ENCODE results near the gene UVRAG.
A peak's percentile ranks its signal among the peaks of the same experiment; 100 is the strongest.

The UVRAG gene

DNA sequence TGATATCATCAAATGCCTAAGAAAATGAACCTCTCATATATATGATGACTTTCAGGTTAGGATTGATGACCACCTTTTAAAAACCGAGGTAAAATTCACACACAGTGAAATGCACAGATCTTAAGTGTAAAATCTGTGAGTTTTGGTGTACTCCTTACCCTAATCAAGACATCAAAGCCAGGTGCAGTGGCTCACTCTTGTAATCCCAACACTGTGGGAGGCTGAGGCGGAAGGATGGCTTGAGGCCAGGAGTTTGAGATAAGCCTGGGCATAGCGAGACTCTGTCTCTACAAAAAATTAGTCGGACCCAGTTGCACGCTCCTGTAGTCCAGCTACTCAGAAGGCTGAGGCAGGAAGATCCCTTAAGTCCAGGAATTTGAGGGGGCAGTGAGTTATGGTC, 140.4 kb downstream of the UVRAG start:
- H4K8ac ChIP-seq (ENCODE audit: low read length), result no peak overlapping the region
- no peak overlapping the region for H3K18ac ChIP-seq (ENCODE audit: low read depth in 1 of 2, low read length in 2 of 2)
- H3K9ac ChIP-seq (ENCODE audit: low read length), result no peak overlapping the region
- H3K4me3 ChIP-seq (ENCODE audit: insufficient read depth in 1 of 2, low read depth in 1 of 2, low read length in 2 of 2), result no peak overlapping the region
- WGBS, result 100% methylated on average over 3 of the region's 5 CpGs
- H3K27ac ChIP-seq (ENCODE audit: low read length, poor library complexity, severe bottlenecking), result no peak overlapping the region
- H2BK120ac ChIP-seq (ENCODE audit: low read depth, low read length), result no peak overlapping the region
- no peak overlapping the region for H2AK5ac ChIP-seq (ENCODE audit: low read length, severe bottlenecking)
- DNase-seq, result no peak
- H3K27me3 ChIP-seq (ENCODE audit: control insufficient read depth in 1 of 2, insufficient read depth in 1 of 2, low read length in 2 of 2), result no peaks in the 10 kb centered on the region
- no peak overlapping the region for H2BK12ac ChIP-seq (ENCODE audit: low read length in 2 of 2)
- H4K91ac ChIP-seq (ENCODE audit: low read length), result no peak overlapping the region
- no peak overlapping the region for H2BK15ac ChIP-seq (ENCODE audit: low read depth, poor library complexity, severe bottlenecking)
- H2AFZ ChIP-seq (ENCODE audit: low read depth, low read length), result no peak overlapping the region
- H3K79me1 ChIP-seq (replicated peaks; ENCODE audit: low read length, poor library complexity, severe bottlenecking), result peaks cover 9% of the 10 kb centered on the region
- no peaks in the 10 kb centered on the region for H3K36me3 ChIP-seq (ENCODE audit: control insufficient read depth in 1 of 2, insufficient read depth in 2 of 2, low read depth in 1 of 2, low read length in 2 of 2)
- no peak overlapping the region for H3K23ac ChIP-seq (ENCODE audit: low read length in 2 of 2)
- H3K4ac ChIP-seq (ENCODE audit: low read depth in 1 of 2, low read length in 2 of 2), result no peak overlapping the region
- H3K4me2 ChIP-seq (ENCODE audit: low read length, poor library complexity, severe bottlenecking), result no peak overlapping the region
- H2BK5ac ChIP-seq (ENCODE audit: low read depth, low read length, poor library complexity, severe bottlenecking), result peak overlapping the region; percentile 44
- H3K9me3 ChIP-seq (ENCODE audit: control insufficient read depth, low read length), result no peaks in the 10 kb centered on the region
- no peak overlapping the region for H3K14ac ChIP-seq (ENCODE audit: low read length in 2 of 2)
- no peaks in the 10 kb centered on the region for H3K4me1 ChIP-seq (ENCODE audit: control insufficient read depth, insufficient read depth, low read depth, low read length)

DNA sequence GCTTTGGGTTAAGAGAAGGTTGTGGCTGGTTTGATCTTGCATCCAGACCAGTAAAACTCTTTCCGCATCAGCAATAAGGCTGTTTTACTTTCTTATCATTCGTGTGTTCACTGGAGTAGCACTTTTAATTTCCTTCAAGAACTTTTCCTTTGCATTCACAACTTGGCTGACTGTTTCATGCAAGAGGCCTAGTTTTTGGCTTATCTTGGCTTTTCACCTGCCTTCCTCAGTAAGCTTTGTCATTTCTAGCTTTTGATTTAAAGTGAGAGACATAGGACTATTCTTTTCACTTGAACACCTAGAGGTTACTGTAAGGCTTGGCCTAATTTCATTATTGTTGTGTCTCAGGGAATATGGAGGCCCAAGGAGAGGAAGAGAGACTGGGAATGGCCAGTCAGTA, 144.5 kb downstream of the UVRAG start:
- Histone ChIP-seq H2BK5ac (ENCODE audit: low read depth, low read length, poor library complexity, severe bottlenecking) (no peak overlapping the region), H3K9me3 (ENCODE audit: control insufficient read depth, low read length) (no peaks in the 10 kb centered on the region), H2AK5ac (ENCODE audit: low read length, severe bottlenecking) (no peak overlapping the region), H3K23ac (ENCODE audit: low read length in 2 of 2) (no peak overlapping the region), H3K36me3 (ENCODE audit: control insufficient read depth in 1 of 2, insufficient read depth in 2 of 2, low read depth in 1 of 2, low read length in 2 of 2) (peaks cover 0 to 8% of the 10 kb centered on the region in 2 experiments), H3K4me1 (ENCODE audit: control insufficient read depth, insufficient read depth, low read depth, low read length) (no peaks in the 10 kb centered on the region), H3K4ac (ENCODE audit: low read depth in 1 of 2, low read length in 2 of 2) (no peak overlapping the region), H3K18ac (ENCODE audit: low read depth in 1 of 2, low read length in 2 of 2) (no peak overlapping the region), H2BK15ac (ENCODE audit: low read depth, poor library complexity, severe bottlenecking) (no peak overlapping the region), H3K9ac (ENCODE audit: low read length) (no peak overlapping the region), H3K27ac (ENCODE audit: low read length, poor library complexity, severe bottlenecking) (no peak overlapping the region), H3K4me3 (ENCODE audit: insufficient read depth in 1 of 2, low read depth in 1 of 2, low read length in 2 of 2) (no peak overlapping the region), H3K27me3 (ENCODE audit: control insufficient read depth in 1 of 2, insufficient read depth in 1 of 2, low read length in 2 of 2) (no peaks in the 10 kb centered on the region), H3K14ac (ENCODE audit: low read length in 2 of 2) (no peak overlapping the region), H2BK12ac (ENCODE audit: low read length in 2 of 2) (no peak overlapping the region), H4K8ac (ENCODE audit: low read length) (no peak overlapping the region), H3K79me1 (replicated peaks; ENCODE audit: low read length, poor library complexity, severe bottlenecking) (peaks cover 9% of the 10 kb centered on the region), H3K4me2 (ENCODE audit: low read length, poor library complexity, severe bottlenecking) (no peak overlapping the region), H2BK120ac (ENCODE audit: low read depth, low read length) (no peak overlapping the region), H4K91ac (ENCODE audit: low read length) (no peak overlapping the region), H2AFZ (ENCODE audit: low read depth, low read length) (no peak overlapping the region)
- WGBS, result 100% methylated on average over 2 of the region's 2 CpGs
- no peak for DNase-seq

DNA sequence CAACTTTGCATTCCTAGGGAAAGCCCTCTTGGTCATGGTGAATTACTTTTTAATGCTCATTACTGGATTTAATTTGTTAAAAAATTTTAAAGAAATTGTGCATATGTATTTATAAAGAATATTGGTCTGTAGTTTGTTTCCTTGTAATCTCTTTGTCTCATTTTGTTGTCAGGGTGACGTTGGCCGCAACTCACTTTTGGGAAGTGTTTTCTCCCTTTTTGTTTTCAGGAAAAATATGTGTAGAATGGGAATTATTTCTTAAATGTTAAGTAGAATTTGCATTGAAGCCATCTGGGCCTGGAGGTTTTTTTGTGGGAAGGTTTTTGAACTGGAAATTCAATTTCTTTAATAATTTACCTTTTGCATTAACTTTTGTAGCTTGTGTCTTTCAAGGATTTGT, 149.1 kb downstream of the UVRAG start:
- H3K4me3 ChIP-seq (ENCODE audit: insufficient read depth in 1 of 2, low read depth in 1 of 2, low read length in 2 of 2), result no peak overlapping the region
- no peak overlapping the region for H2AFZ ChIP-seq (ENCODE audit: low read depth, low read length)
- H3K4me2 ChIP-seq (ENCODE audit: low read length, poor library complexity, severe bottlenecking), result no peak overlapping the region
- H3K27me3 ChIP-seq (ENCODE audit: control insufficient read depth in 1 of 2, insufficient read depth in 1 of 2, low read length in 2 of 2), result no peaks in the 10 kb centered on the region
- no peak overlapping the region for H4K91ac ChIP-seq (ENCODE audit: low read length)
- H3K18ac ChIP-seq (ENCODE audit: low read depth in 1 of 2, low read length in 2 of 2), result no peak overlapping the region
- no peak overlapping the region for H4K8ac ChIP-seq (ENCODE audit: low read length)
- no peaks in the 10 kb centered on the region for H3K9me3 ChIP-seq (ENCODE audit: control insufficient read depth, low read length)
- H2BK15ac ChIP-seq (ENCODE audit: low read depth, poor library complexity, severe bottlenecking), result no peak overlapping the region
- no peak overlapping the region for H3K9ac ChIP-seq (ENCODE audit: low read length)
- no peak overlapping the region for H2BK12ac ChIP-seq (ENCODE audit: low read length in 2 of 2)
- H3K14ac ChIP-seq (ENCODE audit: low read length in 2 of 2), result no peak overlapping the region
- H3K79me1 ChIP-seq (replicated peaks; ENCODE audit: low read length, poor library complexity, severe bottlenecking), result peaks cover 4% of the 10 kb centered on the region
- H3K4me1 ChIP-seq (ENCODE audit: control insufficient read depth, insufficient read depth, low read depth, low read length), result no peaks in the 10 kb centered on the region
- H2AK5ac ChIP-seq (ENCODE audit: low read length, severe bottlenecking), result no peak overlapping the region
- no peak overlapping the region for H2BK5ac ChIP-seq (ENCODE audit: low read depth, low read length, poor library complexity, severe bottlenecking)
- no peak overlapping the region for H3K27ac ChIP-seq (ENCODE audit: low read length, poor library complexity, severe bottlenecking)
- H2BK120ac ChIP-seq (ENCODE audit: low read depth, low read length), result no peak overlapping the region
- peaks cover 0 to 8% of the 10 kb centered on the region in 2 experiments for H3K36me3 ChIP-seq (ENCODE audit: control insufficient read depth in 1 of 2, insufficient read depth in 2 of 2, low read depth in 1 of 2, low read length in 2 of 2)
- H3K23ac ChIP-seq (ENCODE audit: low read length in 2 of 2), result no peak overlapping the region
- DNase-seq, result no peak
- H3K4ac ChIP-seq (ENCODE audit: low read depth in 1 of 2, low read length in 2 of 2), result no peak overlapping the region
- WGBS, result 97% methylated on average over 2 of the region's 2 CpGs

DNA sequence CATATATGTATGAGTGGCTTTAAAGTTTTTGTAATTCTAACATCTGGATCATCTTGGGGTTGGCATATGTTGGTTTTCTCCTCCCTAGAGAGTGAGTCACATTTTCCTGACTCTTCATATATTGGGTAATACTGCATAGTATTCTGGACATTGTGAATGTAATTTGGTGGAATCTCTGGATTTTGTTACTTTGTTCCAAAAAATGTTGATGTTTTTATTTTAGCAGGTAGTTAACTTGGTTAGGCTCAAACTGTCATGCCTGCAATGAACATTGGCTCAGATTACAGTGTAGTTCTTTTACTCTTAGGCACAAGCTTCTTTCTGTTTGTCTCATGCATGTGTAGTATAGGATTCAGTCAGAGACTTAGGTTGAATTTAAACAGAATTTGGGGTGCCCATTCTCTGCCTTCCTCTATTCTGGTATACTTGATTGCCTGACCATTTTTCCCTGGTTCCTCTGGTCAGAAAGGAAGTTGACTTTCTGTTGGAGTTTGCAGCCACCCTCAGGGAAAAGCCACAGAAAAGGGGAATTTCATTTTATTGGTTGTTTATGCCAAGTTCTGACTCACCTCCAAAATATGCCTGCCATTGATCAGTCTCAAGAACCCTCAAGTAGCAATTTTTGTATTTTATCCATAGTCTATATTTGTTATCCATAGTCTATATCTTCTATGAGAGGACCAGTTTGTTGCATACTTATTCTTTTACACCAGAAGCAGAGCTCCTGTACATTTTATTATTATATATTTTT, 151.7 kb downstream of the UVRAG start:
- Histone ChIP-seq H3K9ac (ENCODE audit: low read length) (peak overlapping the region; percentile 46), H2BK12ac (ENCODE audit: low read length in 2 of 2) (no peak overlapping the region), H3K23ac (ENCODE audit: low read length in 2 of 2) (no peak overlapping the region), H3K4me1 (ENCODE audit: control insufficient read depth, insufficient read depth, low read depth, low read length) (no peaks in the 10 kb centered on the region), H3K9me3 (ENCODE audit: control insufficient read depth, low read length) (no peaks in the 10 kb centered on the region), H2BK5ac (ENCODE audit: low read depth, low read length, poor library complexity, severe bottlenecking) (no peak overlapping the region), H3K79me1 (replicated peaks; ENCODE audit: low read length, poor library complexity, severe bottlenecking) (peaks cover 3% of the 10 kb centered on the region), H3K4me3 (ENCODE audit: insufficient read depth in 1 of 2, low read depth in 1 of 2, low read length in 2 of 2) (peak overlapping the region in 1 of 2 experiments; percentile 49), H2BK120ac (ENCODE audit: low read depth, low read length) (no peak overlapping the region), H4K91ac (ENCODE audit: low read length) (no peak overlapping the region), H2AFZ (ENCODE audit: low read depth, low read length) (no peak overlapping the region), H3K4me2 (ENCODE audit: low read length, poor library complexity, severe bottlenecking) (no peak overlapping the region), H3K27me3 (ENCODE audit: control insufficient read depth in 1 of 2, insufficient read depth in 1 of 2, low read length in 2 of 2) (no peaks in the 10 kb centered on the region), H2BK15ac (ENCODE audit: low read depth, poor library complexity, severe bottlenecking) (no peak overlapping the region), H3K27ac (ENCODE audit: low read length, poor library complexity, severe bottlenecking) (peak overlapping the region; percentile 38), H2AK5ac (ENCODE audit: low read length, severe bottlenecking) (no peak overlapping the region), H3K4ac (ENCODE audit: low read depth in 1 of 2, low read length in 2 of 2) (no peak overlapping the region), H3K14ac (ENCODE audit: low read length in 2 of 2) (no peak overlapping the region), H3K18ac (ENCODE audit: low read depth in 1 of 2, low read length in 2 of 2) (peak overlapping the region in 1 of 2 experiments; percentile 49), H3K36me3 (ENCODE audit: control insufficient read depth in 1 of 2, insufficient read depth in 2 of 2, low read depth in 1 of 2, low read length in 2 of 2) (peaks cover 0 to 8% of the 10 kb centered on the region in 2 experiments), H4K8ac (ENCODE audit: low read length) (no peak overlapping the region)
- DNase-seq, result peak; percentile 82

All from mesenchymal stem cell (in vitro differentiated cells and primary cell).